HG02884 (cell line): ENCODE results near the gene HHATL.

Experiments
- ATAC-seq: cut with Tn5 transposase; IDR thresholded peaks from one replicate; pipeline ENCODE4 v1.9.1; 2021; ENCODE audit warnings: mild to moderate bottlenecking, moderate library complexity; ENCODE audit not compliant: unreplicated experiment

HHATL gene

DNA sequence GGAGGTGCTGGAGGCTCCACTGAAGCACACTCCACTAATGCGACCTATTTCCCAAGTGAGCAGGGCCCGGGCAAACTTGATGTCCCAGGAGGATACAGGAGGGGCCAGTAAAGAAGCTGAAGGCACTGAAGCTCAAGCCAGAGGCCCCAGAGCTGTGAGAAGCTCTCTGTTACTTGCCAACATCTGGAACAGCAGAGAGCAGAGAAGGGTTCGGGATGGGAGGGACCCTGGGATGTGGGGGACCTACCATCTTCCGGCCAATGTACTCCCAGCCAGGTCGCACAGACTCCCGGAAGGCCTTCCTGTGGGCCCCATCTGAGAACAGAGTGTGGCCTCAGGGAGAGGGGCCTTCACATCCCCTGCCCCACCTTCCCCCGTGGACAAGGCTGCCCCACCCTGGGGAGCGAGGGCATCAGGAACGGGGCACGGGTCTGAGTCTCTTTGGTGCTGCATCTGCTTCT lies 3.1 kb downstream of the HHATL start:
- no peak for ATAC-seq

DNA sequence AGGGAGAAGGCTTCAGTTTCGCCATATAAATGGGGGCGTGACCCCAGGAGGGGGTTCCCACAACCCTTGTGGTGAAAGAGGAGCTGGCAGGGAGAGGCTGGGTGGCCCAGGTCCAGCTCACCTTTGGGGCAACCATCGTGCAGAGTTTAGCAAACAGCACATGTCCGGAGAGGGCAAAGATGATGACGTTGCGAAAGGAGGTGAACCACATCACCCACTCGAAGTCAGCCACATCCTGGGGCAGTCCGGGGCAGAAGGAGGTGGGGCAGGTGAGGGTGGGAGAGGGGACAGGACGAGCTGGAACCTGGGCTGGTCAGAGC lies 3.7 kb downstream of the HHATL start:
- ATAC-seq = no peak

DNA sequence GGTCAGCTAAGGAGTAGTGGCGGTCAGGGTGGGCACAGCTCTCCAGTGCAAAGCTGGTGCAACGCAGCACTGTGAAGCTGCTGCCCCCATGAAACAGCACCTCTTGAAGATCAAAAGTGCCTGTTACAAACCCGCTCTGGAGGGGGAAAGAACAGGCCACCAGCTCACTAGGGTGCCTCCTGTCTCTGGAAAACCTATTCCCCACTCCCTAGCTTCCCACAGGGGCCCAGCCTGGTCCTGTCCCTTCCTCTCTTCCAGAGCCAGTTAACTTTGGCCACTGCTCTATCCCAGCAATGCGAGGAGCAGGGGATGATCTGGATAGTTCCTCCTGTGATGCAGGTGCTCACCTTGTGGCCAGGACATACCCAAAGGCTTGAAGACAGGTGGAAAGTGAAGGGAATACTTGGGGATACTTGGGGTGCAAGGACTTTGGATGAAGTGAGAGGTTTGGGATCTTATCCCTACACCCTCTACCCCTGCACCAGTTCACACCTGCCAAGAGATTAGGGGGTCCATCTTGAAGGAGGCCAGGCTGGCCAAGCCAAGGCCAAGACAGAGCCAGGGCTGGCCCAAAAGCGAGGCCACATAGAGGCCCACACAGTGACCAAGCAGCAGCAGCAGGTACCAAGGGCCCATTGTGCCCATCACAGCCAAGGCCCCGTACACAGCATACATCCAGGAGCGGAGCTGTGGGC lies 4.2 kb downstream of the HHATL start:
- no peak for ATAC-seq

DNA sequence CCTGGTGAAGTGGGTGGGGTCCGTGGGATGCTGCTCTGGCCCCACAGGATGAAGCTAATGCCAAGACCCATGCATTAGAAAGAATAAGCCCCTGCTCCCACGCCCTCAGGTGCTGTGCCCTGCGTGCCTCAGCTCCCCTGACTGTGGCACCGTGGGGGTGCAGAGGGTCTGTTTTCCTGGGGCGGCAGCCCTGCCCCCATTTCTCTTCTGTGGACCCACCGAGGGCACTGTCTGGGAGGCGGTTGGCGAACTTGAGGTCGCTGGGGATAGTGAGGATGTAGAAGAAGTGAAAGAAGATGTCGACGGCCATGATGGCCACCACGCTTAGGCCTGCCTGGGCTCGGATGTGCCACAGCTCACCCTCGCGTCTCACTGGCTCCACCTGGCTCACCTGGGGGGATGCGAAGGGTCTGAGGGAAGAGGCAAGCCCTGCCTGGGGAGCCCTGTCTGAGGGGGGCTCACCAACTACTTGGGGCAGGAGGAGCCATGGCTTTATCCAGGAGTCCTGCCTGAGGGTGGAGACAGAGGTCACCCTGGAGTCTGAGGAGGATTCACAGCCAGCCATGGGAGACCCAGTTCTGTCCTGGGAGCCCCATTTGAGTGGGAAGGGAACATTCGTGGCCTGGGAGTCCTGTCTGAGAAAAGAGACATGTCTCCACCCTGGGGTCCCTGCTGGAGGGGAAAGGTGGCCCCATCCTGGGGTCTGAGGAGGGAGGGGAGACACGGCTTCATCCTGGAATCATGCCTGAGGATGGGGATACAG lies 5.1 kb downstream of the HHATL start:
- no peak for ATAC-seq

DNA sequence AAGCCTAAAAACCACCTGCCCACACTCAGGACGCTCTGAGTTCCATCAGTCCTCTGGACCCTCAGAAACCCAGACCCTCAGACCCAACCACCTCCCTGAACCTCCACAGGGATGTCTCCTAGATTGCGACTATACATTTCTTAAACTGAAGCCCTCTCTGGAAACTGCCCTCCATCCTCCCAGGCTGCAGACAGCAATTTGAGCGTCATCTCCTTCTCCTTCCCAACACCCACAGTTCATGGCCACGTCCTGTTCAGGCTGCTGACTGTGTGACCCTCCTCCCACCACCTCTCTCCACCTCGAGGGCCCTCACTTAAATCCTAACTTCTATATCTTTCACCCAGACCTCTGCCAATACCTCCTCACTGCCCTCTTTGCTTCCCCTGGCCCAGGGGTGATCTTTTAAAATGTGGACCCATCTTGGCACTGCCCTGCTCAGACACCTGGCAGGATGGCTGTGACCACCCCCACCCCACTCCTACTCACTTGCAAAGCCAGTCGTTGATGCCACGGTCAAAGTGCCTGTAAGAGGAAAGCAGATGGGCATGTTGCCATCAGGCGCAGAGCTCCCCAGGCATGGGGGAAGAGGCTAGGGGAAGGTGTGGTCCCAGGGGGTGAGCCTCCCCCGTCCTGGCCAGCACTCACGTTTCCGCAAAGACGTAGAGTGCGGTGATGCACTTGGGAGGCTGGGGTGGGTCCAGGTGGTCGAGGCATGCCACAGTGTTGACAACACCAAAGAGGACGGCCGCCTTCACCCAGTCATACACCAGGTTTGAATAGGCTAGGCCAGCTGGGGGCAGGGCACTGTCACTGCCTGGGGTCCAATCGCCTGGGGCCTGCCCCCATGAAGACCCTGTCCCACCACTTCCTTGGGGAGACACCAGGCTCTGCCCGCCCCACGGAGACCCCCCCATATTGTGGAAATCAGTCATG lies 6.0 kb downstream of the HHATL start:
- no peak for ATAC-seq

DNA sequence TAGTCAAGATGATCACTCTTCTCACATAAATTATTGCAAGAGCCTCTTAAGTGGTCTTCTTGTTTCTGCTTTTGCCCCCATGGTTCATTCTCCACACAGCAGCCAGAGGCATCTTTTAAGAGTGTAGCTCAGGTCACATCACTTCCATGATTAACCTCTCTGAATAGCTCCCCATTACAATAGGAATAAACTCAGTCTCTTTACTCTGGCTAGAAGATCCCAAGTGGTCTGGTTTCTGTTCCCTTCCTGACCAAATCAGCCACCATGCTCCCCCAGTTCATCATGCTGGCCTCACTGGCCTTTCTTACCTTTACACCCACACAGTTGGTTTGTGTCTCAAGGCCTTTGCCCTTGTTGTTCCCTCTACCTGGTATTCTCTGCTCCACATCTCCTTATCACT lies 8.2 kb downstream of the HHATL start:
- ATAC-seq = no peak

DNA sequence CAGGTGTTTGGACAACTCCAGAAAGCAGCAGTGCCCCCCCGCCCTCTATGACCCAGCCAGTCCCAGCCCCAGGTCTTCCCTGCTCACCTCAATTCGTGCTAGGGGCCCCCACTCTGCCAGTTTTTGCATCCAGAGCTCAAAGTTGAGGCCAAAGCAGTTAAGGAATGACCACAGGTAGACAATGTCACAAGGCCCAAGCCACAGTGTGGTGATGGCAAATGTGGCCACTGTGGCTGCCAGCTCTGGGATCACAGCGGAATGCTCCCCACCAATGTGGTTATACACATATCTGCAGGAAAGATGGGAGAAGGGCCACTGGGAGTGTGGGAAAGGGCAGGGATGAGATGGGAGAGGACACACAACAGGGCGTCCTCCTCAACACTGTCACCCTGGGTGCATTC lies 9.1 kb downstream of the HHATL start:
- ATAC-seq = no peak

DNA sequence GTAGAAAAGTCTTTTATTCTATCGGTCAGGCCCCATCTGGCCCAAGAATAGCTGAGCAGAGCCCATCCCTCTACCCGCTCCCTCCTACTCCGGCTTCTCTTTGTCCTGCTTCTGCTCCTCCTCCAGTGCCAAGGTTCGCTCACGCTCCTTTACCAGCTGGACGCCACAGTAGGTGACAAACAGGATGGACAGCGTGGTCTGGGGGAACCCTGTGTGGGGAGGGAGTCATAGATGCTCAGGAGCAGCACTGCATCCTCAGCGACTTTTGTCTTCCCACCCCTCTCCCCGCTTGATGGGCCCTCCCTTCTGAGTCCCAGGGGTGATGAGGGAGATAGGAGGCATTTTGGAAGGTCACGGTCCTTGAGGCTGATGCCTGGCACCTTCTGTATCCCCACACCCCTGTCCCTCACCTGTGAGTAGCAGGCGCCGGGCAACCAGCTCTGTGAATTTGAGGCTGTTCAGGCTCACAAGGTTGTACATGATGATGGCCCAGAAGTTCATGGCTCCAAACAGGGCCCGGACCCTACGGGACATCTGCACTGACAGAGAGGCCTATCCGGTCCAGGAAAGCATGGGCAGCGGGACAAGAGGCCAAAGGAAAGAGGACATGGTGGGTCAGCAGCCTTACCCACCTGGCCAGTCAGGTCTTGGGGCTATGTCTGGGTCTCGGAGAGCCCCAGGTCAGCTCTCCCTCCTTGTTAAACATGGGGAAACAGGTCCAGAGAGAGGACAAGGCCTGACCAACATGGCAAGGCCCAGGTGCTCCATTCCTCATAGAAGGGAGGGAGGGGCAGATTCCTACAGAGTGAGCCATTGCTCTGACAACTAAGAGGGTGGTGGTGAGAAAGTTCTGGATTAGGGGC lies 9.7 kb downstream of the HHATL start:
- ATAC-seq = no peak

DNA sequence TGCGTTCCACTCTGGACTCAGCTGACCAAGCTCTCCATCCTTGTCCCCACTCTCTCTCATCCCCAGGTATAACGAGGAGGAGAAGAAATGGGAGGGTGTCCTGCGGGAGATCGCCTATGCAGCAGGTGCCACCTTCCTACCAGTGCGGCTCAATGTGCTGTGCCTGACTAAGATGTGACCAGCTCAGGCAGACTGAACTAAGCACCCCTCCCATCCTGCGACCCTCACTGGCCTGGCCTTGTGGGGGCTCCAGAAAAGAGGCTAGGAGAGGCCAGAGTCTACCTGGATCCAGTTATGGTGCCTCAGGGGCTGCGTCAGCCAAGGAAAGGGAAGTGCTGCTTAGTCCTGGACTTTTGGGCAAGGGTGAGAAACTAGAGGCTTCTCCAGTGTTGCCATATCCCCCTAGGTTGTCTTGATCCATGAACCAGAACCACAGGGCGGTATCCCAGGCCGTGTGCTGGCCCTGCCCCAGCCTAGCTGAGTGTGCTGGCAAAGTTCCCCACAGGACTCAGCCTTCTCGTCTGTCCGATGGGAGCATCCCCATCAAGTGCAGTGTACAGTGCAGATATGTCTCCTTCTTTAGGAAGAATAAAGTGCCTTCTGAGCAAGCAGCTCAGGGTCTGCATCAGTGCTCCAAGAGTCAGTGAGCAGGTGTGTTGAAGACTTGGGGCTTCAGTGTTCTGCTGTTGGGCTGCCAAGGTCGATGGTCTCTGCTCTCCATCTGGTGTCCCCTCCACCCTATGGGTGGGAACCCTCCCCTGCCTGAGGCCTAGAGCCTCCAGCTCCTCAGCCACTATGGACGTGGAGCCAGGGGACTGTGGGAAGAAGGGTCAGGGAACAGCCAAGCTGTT lies 10.6 kb downstream of the HHATL start:
- ATAC-seq = no peak

DNA sequence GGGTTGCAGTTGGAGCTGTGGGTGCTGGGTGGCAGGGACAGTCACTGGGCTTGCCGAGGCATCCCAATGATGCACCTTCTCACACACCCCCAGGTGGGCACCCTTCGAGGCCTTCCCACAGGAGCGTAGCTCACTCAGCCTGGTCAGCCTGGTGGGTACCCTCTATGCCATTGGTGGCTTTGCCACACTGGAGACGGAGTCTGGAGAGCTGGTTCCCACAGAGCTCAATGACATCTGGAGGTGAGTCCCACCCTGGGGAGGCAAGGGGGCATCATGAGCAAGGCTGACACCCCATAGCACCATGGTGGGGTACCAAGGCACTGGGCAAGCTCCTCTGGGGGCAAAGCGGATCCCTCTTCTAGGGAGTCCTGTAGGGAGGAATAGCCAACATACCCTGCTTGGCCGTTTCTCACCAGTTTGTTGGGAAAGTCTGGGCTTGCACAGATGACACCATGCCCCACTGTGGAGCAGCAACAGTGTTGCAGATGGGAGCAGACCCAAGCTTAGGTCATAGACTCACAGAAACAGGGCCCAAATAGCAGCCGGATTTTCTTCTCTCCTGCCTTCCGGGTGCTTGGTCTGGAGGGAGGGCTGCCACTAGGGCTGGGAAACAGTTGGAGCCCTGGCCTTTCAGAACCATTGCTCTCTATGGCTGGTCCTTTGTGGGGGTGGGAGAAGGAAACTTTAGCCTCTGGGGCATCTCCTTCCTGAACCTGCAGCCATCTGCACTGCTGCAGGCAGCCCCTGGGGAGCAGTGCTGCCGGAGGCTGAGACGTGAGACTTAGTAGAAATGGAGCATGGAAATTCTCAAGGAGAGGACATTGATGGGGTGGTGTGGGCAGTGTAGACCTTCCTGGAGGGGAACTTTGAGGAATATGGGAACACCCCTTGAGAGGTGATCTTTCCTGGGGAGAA lies 11.6 kb downstream of the HHATL start:
- ATAC-seq = no peak

DNA sequence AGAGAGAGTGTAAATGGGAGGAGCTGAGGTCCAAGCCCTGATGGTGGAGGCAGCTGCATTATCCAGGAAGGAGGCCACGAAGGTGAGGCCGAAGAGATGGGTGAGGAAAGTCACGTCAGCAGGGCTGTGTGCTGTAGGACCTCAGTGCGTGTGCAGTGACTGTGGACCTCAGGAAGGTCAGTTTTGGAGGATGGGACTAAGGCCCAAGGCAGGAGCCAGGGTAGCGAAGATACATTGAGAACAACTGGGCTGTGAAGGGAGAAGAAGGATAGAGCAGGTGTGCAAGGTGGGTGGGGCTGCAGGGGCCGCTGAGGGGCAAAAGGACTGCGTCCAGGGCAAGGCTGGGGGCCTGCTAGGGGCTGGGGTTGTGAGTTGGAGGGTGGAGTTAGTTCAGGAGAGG lies 12.4 kb downstream of the HHATL start:
- no peak for ATAC-seq

DNA sequence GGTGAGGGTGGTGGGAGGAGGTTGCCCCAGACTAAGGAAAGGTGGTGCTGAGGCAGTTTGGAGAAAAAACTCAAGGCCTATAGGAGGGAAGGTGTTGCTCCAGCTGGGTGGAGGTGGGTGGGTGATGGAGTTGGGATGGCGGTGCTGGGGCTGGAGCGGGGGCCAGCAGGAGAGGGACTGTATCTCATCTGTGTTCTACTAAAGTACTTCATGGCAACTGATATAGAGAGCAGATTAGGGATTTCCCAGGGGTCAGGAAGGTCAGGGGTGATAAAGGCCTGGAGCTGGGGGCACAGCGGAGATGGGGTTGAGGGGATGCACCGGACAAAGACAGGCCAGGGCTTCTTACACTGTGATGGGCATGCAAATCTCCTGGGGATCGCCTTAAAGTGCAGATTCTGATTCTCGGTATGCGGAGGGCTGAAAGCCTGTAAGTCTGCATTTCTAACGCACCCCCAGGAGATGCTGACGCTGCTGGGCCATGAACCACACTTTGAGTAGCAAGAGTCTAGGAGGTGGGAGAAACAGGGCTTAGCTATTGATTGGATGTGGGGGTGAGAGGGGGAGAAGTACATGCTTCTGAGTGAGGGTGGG lies 13.1 kb downstream of the HHATL start:
- no peak for ATAC-seq

DNA sequence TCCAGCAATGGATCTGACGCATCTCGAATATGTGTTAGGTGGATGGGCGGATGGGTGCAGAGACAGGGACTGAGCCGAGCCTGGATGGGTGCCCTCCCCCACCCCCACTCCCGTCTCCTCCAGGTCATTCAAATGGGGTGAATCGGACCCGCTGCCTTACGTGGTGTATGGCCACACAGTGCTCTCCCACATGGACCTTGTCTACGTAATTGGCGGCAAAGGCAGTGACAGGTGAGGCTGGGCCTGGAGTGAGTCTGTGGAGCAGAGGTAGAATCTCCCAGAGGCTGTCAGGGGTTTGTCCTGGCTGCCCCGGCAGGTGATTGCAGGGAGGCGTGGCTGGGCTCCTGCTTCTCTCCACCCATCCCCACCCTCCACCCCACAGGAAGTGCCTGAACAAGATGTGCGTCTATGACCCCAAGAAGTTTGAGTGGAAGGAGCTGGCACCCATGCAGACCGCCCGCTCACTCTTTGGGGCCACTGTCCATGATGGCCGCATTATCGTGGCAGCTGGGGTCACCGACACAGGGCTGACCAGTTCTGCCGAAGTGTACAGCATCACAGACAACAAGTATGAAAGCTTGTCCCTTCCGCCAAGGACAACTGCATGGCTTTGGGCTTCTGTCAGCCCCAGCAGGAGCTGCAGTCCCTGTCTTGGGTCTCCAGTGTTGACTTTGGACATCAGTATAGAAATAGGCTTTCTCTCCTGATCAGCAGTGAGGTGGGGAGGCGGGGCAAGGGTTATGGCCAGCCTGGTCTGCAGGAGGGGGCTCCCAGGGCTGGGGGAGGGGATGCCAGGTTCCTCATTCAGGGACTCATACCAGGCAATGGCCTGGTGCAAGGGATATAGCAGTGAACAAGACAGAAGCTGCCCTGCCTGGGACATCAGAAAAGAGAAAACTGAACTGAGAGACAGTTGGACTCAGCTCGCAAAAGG lies 13.8 kb downstream of the HHATL start:
- ATAC-seq = no peak

DNA sequence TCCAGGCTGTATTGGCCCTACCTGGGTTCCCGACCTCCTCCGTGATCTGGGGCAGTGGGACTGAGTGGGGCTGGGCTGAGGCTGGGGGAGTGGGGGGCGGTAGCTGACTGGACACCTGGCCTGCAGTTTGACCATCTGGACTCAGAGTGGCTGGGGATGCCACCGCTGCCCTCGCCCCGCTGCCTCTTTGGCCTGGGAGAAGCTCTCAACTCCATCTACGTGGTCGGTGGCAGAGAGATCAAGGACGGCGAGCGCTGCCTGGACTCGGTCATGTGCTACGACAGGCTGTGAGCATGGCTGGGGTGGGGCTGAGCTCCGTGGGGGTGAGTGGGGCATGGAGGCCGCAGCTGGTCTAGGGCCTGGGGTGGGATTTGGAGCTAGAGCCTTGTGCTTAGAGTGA lies 14.6 kb downstream of the HHATL start:
- ATAC-seq = no peak

DNA sequence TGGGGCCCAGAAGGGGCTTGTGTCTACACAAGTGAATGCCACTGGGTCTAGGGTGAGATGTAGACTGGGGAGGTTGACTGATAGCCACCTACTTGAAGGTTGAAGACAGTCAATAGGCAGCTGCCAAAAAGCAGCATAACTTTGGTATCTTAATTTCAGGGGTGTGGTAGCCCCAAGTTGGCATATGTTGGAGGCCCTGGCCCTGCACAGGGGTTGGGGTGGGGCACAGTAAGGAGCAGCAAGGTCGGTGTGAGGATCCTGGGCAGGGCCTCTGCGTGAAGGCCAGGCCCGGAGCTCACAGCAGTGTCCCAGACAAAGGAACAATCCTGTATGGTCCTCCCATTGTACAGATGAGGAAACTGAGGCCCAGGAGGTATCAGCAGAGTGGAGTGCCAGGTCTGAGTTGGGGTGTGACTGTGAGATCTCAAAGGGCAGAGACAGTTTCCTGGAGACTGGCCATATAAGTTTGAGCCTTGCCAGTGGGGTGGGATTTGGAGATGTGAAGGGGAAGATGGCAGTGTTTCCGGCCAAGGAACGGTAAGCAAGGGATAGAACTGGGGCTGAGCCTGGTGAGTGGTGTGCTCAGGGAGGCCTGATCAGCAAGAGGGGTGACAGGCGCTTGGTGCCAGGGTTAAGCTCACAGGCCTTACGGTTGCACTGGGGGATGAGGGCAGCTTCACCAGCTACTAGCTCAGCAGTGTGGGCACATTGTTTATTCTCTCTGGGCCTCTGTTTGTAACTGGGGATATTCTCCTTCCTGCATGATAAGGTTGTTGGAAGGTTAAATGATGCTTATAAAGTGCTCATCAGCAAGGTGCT lies 15.6 kb downstream of the HHATL start:
- ATAC-seq = no peak
